ENCODE data around the gene ZNF813.
"Not testable (repeated sequence)": the region's sequence is repeated elsewhere in the genome, so short reads cannot be mapped to it uniquely, and the experiment has no call there.

The ZNF813 gene

GRCh38 chr19:53485046-53486004 lies 17.8 kb downstream of the ZNF813 start:
- DNase-seq, result no peak

- DNase-seq, result no peak
Observed at GRCh38 chr19:53492153-53492552, 24.6 kb downstream of the ZNF813 start.

GRCh38 chr19:53497311-53498023 lies 29.9 kb downstream of the ZNF813 start:
- not testable (repeated sequence) for DNase-seq

GRCh38 chr19:53498024-53498395 lies 30.5 kb downstream of the ZNF813 start:
- not testable (repeated sequence) for DNase-seq

- not testable (repeated sequence) for DNase-seq
Observed at GRCh38 chr19:53503151-53503550, 35.6 kb downstream of the ZNF813 start.

GRCh38 chr19:53503671-53504364 lies 36.3 kb downstream of the ZNF813 start:
- not testable (repeated sequence) for DNase-seq

- not testable (repeated sequence) for DNase-seq
Observed at GRCh38 chr19:53504365-53504703, 36.8 kb downstream of the ZNF813 start.

- no peak for DNase-seq
Observed at GRCh38 chr19:53504885-53505284, 37.4 kb downstream of the ZNF813 start.

GRCh38 chr19:53506728-53507127 lies 39.2 kb downstream of the ZNF813 start:
- no peak for DNase-seq

GRCh38 chr19:53507523-53508442 lies 40.2 kb downstream of the ZNF813 start:
- no peak for DNase-seq

GRCh38 chr19:53509443-53509842 lies 41.9 kb downstream of the ZNF813 start:
- DNase-seq, result no peak

- DNase-seq, result no peak
Observed at GRCh38 chr19:53509845-53510244, 42.3 kb downstream of the ZNF813 start.

GRCh38 chr19:53511357-53511756 lies 43.8 kb downstream of the ZNF813 start:
- DNase-seq, result no peak

- peak in 1 of 2 donors; percentile 47 for DNase-seq
Observed at GRCh38 chr19:53511933-53512374, 44.4 kb downstream of the ZNF813 start.

- DNase-seq, result not testable (repeated sequence)
Observed at GRCh38 chr19:53515047-53515446, 47.5 kb downstream of the ZNF813 start.

GRCh38 chr19:53517114-53517741 lies 49.7 kb downstream of the ZNF813 start:
- no peak for DNase-seq

GRCh38 chr19:53518121-53518520 lies 50.6 kb downstream of the ZNF813 start:
- no peak for DNase-seq

- no peak for DNase-seq
Observed at GRCh38 chr19:53518716-53519115, 51.2 kb downstream of the ZNF813 start.

GRCh38 chr19:53519446-53519845 lies 51.9 kb downstream of the ZNF813 start:
- no peak for DNase-seq

GRCh38 chr19:53520163-53520546 lies 52.6 kb downstream of the ZNF813 start:
- DNase-seq, result no peak

- peak; percentile 61 to 95 for DNase-seq
Observed at GRCh38 chr19:53520547-53521372, 53.2 kb downstream of the ZNF813 start.

All from bone marrow (tissue), 2 donors.